Natural killer cell treated with Interleukin-12 subunit alpha and Interleukin-12 subunit beta and Interleukin-15 and Interleukin-18, amount 100 ng/mL, for 72 hours (primary cell): Measurements from ENCODE around the gene TMUB1. TPM values are rescaled to one million over a fixed set of nuclear protein-coding genes. Genes with fewer than 3 reads are reported as not detected.

Experiments
- ATAC-seq, 2 donors: fragments of 150-1000 bp; cut with Tn5 transposase in 1 of 2; sonication (Bioruptor Pico), chemical (Tn5 transposase) in 1 of 2; 2 replicates each; pipeline ENCODE4 v1.10.0; 2021
- DNase-seq: peaks from one replicate; pipeline ENCODE4 v3.0.0; 2022; ENCODE audit warnings: low spot score
- H3K27ac Mint-ChIP-seq, 2 donors: 1 replicate in 1 of 2; 2 replicates in 1 of 2; pipeline ENCODE4 v1.8.0; 2022; ENCODE audit warnings: mixed read lengths in 2 of 2, mild to moderate bottlenecking in 1 of 2, moderate library complexity in 1 of 2
- H3K27me3 Mint-ChIP-seq, 2 donors: 1 replicate in 1 of 2; 2 replicates in 1 of 2; pipeline ENCODE4 v1.8.0; 2022; ENCODE audit warnings: mixed read lengths in 2 of 2
- H3K36me3 Mint-ChIP-seq: one replicate; pipeline ENCODE4 v1.8.0; 2022; ENCODE audit warnings: mixed read lengths
- H3K4me1 Mint-ChIP-seq, 2 donors: 1 replicate in 1 of 2; 2 replicates in 1 of 2; pipeline ENCODE4 v1.8.0; 2022; ENCODE audit warnings: low read depth in 2 of 2, mixed read lengths in 2 of 2, mild to moderate bottlenecking in 1 of 2
- H3K4me3 Mint-ChIP-seq: one replicate; pipeline ENCODE4 v1.8.0; 2022; ENCODE audit warnings: mixed read lengths
- H3K9me3 Mint-ChIP-seq: 2 replicates; pipeline ENCODE4 v1.8.0; 2022; ENCODE audit warnings: mixed read lengths
- total RNA-seq, 2 donors: library from RNA; stranded (reverse); gene quantifications; one replicate each; pipeline ENCODE4 v1.2.3, GENCODE V29; 2022

TMUB1 gene
- total RNA-seq, 2 donors from 2014 or later, result 65.5 to 73.1 TPM

DNA sequence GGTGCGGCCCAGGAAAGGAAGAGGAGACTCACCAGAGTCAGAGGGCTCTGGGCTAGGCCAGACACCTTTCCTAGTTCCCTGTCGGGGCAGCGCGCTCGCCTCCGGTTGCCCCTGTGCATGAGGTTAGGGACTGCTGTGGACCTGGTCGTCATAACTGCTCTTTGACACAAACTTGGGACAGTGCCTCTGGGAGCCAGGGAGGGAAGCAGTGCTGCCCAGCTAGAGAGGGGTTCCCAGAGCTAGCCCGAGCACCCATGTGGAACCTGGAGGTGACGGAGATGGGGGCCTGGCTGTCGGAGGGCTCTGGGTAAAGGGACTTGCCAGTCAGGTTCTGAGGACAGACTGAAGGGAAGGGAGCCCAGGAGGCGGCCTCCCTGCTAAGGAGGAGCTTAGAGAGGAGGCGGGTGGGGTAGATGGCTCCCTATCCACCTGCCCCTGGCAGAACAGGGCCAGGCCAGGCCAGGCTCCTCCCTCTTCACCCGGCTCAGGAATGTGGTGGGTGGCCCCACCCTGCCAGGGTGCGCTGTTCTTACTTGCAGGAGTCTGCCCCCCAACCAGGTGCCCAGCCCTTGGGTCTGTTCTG lies 32.6 kb upstream of the TMUB1 start:
- H3K9me3 Mint-ChIP-seq, result no peaks in the 10 kb centered on the region
- no peak for DNase-seq
- no peak for ATAC-seq
- no peaks in the 10 kb centered on the region for H3K4me1 Mint-ChIP-seq
- H3K4me3 Mint-ChIP-seq, result peak overlapping the region; percentile 2
- no peak overlapping the region for H3K27ac Mint-ChIP-seq
- no peaks in the 10 kb centered on the region for H3K27me3 Mint-ChIP-seq
- H3K36me3 Mint-ChIP-seq, result no peaks in the 10 kb centered on the region

DNA sequence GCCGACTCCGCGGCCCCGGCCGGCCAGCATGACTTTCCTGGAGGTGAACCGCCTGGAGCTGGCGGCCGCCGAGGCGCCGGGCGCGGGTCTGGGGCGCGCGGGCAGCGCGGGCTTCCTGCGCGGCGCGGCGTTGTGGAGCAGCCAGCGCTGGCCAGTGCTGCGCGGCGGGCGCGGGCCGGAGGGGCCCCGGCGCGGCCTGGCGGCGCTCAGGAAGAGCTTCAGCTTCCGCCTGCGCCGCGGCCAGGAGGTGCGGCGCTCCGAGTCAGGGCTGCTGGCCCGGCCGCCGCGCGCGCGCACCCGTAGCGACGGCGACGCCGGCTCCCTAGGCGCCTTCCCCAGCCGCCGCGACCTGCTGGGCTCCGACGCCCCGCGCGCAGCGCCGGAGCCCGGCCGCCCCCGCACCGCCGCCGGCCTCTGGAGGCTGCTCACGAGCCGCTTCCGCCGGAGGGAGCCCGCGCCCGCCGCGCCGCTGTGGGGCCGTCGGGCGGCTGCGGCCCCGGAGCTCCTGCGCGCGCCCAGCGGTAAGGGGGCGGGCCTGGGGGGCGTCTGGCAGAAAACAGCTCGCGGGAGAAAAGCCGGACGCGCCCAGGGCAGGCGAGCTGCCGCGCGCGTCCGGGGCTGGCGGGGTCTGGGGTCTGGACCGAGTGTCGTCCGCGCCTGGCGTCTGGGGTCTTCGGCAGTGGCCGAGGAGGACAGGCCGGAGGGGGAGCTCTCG lies 32.0 kb upstream of the TMUB1 start:
- Mint-ChIP-seq H3K36me3 (no peaks in the 10 kb centered on the region), H3K4me3 (no peak overlapping the region), H3K27me3 (no peaks in the 10 kb centered on the region), H3K9me3 (no peaks in the 10 kb centered on the region), H3K27ac (no peak overlapping the region), H3K4me1 (peaks cover 0 to under 1% of the 10 kb centered on the region in 2 donors)
- ATAC-seq, result peak; percentile 71 to 77
- DNase-seq, result no peak

DNA sequence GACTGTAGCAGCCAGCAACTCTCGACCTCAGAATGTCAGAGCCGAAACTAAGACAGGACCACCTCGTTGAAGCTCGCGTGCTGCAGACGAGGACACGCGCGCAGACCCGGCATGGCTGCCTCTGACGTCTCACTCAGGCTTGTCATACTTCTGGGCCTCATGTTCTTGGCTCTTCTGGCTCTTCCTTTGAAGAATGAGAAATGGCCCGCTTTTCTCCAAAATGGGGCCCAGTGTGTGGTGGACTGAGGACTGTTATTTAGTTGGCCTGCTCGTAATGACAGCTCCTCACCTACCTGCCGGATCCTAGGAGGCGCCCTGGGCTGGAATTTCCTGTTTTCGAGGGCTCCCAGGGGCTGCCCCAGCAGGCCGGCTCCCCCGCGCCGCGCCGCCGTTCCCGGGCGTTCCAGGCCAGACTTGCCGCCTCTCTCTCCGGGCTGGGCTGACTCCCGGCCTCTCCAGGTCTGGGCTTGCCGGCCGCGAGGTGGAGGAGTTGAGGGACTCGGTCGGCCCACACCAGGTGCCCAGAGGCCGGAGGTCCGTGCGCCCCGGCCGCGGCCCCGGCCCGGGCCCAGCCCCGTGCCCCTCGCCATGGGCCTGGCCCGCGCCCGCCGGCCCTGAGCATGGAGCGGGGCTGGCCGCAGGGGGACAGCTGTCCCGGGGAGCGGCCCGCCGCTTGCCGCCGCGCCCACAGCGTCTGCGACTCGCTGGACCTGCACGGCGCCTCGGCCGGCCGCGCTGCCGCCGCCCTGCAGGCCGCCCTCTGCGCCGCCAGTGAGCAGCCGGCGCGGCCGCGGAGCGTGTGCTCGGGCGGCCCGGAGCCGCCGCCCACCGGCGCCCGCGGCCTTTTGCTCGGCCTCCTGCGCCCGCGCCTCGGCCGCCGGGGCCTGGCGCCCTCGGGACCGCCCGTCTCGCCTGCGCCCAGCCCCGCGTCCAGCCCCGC lies 31.1 kb upstream of the TMUB1 start:
- H3K27ac Mint-ChIP-seq, result no peak overlapping the region
- H3K27me3 Mint-ChIP-seq, result no peaks in the 10 kb centered on the region
- no peak for DNase-seq
- no peaks in the 10 kb centered on the region for H3K36me3 Mint-ChIP-seq
- peak; percentile 11 to 46 for ATAC-seq
- peak overlapping the region; percentile 8 for H3K4me3 Mint-ChIP-seq
- H3K9me3 Mint-ChIP-seq, result no peaks in the 10 kb centered on the region
- H3K4me1 Mint-ChIP-seq, result peaks cover 0 to 2% of the 10 kb centered on the region in 2 donors

DNA sequence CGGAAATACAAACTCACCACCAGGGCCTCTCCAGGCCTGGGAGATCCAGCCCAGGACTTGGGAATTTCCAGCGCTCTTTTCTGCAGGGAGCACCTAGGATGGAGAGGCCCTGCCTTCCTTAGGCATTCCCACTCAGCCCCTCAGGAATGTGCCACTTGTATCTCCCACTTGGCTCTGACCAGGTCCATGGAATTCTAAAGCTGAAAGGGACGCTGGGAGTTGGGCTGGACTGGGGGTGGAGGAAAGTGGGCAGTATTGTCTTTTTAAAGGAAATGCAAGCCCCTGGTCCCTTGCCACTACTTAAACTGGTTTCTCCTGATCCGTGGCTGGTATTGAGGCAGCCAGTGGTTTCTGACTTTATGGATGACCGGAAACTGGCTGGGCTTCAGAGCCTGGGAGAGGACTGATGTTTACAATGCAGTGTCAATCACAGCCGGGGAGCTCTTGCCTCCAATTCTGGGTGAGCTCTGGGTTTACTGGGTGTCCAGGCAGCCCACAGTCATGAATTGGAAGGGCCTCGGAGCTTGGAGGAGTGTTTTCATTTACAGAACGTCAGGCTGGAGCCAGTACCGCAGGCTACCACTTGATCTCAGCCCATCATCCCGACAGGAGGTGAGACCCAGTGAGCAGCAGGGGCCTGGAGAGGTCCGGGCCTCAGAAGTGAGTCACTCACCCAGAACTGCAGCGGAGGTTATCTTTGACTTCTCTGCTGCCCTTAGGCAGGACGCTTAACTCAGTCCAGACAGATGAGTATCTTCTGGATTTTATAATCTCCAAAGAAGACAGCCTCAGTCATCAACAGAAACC lies 30.3 kb upstream of the TMUB1 start:
- no peaks in the 10 kb centered on the region for H3K9me3 Mint-ChIP-seq
- no peak overlapping the region for H3K27ac Mint-ChIP-seq
- H3K27me3 Mint-ChIP-seq, result no peaks in the 10 kb centered on the region
- ATAC-seq (no peak), DNase-seq (no peak)
- H3K4me3 Mint-ChIP-seq, result peak overlapping the region; percentile 8
- H3K4me1 Mint-ChIP-seq, result peaks cover 0 to 2% of the 10 kb centered on the region in 2 donors
- no peaks in the 10 kb centered on the region for H3K36me3 Mint-ChIP-seq

DNA sequence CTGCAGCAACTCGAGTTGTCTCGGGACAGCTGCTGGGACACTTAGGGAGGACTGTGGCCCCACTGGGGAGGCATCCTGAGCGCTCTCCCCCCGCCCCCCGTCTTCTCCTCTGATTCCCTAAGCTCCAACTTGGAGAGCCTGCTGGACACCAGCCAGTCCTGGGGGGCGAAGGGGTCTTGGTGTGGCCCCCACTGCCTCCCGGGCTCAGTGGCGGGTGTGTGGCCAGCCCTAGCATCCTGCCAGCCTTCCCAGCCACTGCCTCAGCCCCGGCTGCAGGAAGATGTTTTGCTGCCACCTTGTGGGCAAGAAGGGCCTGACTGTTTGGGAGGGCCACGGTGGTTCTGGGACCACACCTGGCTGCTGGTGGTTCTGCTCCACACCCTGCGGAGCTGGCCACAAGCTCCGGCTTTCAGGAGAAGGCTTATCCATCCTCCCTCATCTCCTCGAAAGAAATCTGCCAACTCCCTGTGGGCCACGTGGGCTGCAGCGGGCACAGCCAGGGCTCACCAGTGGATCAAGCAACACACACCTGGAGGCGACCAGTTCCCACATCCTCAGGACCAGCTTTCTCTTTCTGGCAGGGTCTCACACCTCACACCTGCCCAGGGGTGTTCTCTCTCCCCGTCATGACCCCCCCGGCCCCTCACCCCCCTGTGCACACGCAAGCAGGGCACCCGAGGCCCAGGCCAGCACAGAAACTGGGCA lies 27.8 kb upstream of the TMUB1 start:
- no peaks in the 10 kb centered on the region for H3K36me3 Mint-ChIP-seq
- no peaks in the 10 kb centered on the region for H3K27me3 Mint-ChIP-seq
- peaks cover 0 to 2% of the 10 kb centered on the region in 2 donors for H3K4me1 Mint-ChIP-seq
- no peak overlapping the region for H3K4me3 Mint-ChIP-seq
- no peak overlapping the region for H3K27ac Mint-ChIP-seq
- peak; percentile 74 to 79 for ATAC-seq
- DNase-seq, result peak; percentile 75
- H3K9me3 Mint-ChIP-seq, result no peaks in the 10 kb centered on the region

DNA sequence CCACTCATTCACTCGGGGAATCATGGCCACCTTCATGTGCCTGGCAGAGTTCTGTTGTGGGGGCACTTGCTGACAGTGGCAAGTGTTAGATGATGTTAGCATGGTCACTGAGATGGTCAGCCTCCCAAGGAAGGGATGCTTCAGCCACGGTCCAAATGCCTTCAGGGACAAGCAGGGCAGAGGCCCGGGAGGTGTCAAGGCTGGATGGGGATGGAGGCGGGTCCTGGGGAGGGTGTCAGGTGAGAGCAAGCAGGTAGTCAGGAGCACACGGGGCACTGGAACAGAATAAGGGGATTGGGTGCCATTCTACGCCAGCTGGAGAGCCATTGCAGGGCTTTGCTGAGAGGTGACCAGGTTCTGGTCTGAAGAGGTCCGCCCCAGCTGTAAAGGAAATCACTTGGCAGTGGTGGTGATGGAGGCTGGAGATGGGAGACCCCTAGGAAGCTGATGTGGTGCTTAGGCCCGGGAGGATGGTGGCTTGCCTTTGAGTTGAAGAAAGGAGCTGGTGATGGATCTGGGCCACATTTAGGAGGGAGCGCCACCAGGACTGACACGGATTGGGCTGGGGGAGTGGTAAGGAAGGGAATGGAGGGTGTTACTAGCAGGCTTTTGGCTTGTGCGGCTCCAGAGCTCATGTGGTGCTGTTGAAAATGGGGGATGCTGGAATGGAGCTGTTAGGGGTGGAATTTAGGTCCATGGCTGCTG lies 27.1 kb upstream of the TMUB1 start:
- H3K4me1 Mint-ChIP-seq, result peaks cover 0 to 2% of the 10 kb centered on the region in 2 donors
- H3K36me3 Mint-ChIP-seq, result no peaks in the 10 kb centered on the region
- H3K27ac Mint-ChIP-seq, result no peak overlapping the region
- H3K27me3 Mint-ChIP-seq, result no peaks in the 10 kb centered on the region
- no peak overlapping the region for H3K4me3 Mint-ChIP-seq
- ATAC-seq, result no peak
- DNase-seq, result no peak
- H3K9me3 Mint-ChIP-seq, result no peaks in the 10 kb centered on the region

DNA sequence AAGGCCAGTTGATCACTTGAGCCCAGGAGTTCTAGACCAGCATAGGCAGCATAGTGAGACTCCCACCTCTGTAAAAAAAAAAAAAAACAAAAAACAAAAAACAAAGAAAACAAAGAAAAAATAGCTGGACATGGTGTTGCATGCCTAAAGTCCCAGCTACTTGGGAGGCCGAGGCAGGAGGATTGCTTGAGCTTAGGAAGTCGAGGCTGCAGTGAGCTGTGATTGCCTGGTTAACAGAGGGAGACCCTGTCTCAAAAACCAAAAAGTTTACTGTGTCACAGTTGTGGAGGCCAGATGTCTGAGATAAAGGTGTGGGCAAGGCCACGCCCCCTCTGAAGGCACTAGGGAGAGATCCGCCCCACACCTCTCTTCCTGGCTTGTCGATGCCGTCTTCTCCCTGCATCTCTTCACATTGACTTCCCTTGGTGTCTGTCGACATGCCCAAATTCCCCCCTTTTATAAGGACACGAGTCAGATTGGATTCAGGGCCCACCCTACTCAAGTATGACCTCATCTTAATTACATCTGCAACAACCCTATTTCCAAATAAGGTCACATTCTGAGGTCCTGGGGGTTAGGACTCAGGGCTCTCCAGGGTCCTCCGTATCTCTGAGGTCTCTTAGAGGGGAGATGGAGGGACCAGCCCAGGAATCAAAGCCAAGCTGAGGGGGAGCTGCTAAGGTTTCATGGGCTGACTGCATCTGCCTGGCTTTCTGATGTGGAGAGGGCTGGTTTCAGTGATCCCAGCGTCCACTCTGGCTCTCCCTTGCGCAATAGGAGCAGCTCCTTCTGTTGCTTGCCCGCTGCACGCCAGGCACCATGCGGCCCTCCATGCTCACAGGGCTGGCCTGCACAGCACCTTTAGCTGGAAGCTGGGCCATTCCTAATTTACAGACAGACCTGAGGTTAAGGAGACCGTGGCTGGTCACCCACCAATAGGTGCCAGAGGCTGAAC lies 26.1 kb upstream of the TMUB1 start:
- no peaks in the 10 kb centered on the region for H3K36me3 Mint-ChIP-seq
- ATAC-seq (no peak), DNase-seq (no peak)
- no peaks in the 10 kb centered on the region for H3K9me3 Mint-ChIP-seq
- no peak overlapping the region for H3K27ac Mint-ChIP-seq
- H3K27me3 Mint-ChIP-seq, result no peaks in the 10 kb centered on the region
- no peak overlapping the region for H3K4me3 Mint-ChIP-seq
- peaks cover 0 to 2% of the 10 kb centered on the region in 2 donors for H3K4me1 Mint-ChIP-seq

DNA sequence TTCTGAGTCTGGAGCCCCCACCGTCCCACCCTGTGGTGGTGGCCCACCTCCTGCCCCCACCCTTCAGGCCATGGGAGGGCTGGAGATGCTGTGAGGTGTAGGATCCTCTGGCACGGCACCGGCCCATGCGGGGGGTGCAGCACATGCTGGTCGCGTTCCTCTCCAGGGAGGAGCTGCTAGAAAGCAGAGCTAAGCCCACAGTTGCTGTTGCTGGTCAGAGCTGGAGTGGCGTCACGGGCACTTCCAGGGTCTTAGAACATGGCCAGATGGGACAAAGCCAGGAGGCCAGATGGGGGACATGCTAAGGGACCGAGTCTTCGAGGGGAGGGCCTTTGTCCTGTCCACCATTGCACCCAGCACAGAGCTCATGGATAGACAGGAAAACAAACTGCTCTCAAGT lies 24.6 kb upstream of the TMUB1 start:
- no peak overlapping the region for H3K27ac Mint-ChIP-seq

DNA sequence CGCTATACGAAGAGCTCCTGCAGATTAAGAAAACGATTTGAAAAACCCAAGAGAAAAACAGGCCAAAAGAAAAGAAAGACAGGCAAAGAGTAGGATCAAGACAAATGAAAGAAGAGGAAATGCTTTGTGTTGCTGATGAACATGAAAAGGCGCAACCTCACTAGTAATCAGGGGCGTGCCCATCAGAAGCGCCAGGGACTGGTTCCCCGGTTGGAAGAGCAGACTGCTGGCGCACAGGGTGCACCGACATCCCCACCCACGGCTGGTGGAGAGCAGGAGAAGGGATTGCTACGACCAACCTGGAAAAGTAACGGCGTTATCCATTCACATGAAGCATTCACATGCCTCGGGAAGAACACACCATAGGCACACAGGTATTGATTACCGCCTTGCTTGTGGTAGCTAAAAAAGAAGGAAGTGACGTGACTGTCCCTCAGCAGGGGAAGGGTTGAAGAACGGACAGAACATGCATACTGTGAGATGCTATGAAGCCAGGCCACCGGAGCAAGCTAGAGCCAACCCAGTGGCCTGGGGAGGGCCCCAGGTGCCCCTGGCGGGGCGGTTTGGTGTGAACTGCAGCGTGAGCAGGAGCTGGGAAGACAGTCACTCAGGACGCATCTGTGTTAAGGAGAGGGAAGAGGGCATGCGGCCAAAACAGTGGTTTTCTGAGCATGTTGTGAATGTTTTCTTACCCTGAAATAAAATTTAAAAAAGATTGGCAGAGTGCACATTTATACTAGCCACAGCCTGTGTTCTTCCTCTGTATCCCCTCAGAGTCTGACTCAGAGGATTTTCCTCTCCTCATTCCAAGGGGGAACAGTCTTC lies 21.3 kb upstream of the TMUB1 start:
- DNase-seq (no peak), ATAC-seq (no peak)
- H3K27ac Mint-ChIP-seq, result no peak overlapping the region
- no peaks in the 10 kb centered on the region for H3K36me3 Mint-ChIP-seq
- no peaks in the 10 kb centered on the region for H3K27me3 Mint-ChIP-seq
- H3K9me3 Mint-ChIP-seq, result no peaks in the 10 kb centered on the region
- H3K4me3 Mint-ChIP-seq, result no peak overlapping the region
- H3K4me1 Mint-ChIP-seq, result no peaks in the 10 kb centered on the region

More for the DNA sequence above, 24.6 kb upstream of the TMUB1 start:
- DNase-seq (no peak), ATAC-seq (no peak)
- H3K27me3 Mint-ChIP-seq, result no peaks in the 10 kb centered on the region
- H3K4me3 Mint-ChIP-seq, result no peak overlapping the region
- no peaks in the 10 kb centered on the region for H3K36me3 Mint-ChIP-seq
- H3K4me1 Mint-ChIP-seq, result peaks cover 0 to 2% of the 10 kb centered on the region in 2 donors
- H3K9me3 Mint-ChIP-seq, result no peaks in the 10 kb centered on the region

DNA sequence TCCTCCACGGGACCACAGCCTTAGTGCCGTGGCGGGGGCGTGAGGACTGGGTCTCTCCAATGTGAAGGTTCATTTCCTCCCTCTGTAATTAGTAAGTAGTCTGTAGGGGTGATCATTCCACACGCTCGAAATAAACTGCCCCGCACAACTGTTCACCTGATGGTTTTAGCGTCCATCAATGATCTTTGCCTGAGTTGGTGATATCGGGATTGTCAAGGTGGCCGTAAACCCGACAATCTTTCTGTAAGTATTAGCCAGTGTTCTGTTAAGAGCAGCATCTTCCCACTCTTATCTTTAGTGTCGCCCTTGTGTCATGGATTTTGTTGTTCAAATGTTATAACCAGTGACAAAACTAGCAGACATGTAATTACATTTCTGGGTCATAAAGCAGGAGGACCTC lies 20.7 kb upstream of the TMUB1 start:
- Mint-ChIP-seq H3K27ac (no peak overlapping the region), H3K4me3 (no peak overlapping the region), H3K9me3 (no peaks in the 10 kb centered on the region), H3K27me3 (no peaks in the 10 kb centered on the region), H3K36me3 (no peaks in the 10 kb centered on the region), H3K4me1 (no peaks in the 10 kb centered on the region)
- no peak for ATAC-seq
- DNase-seq, result no peak

DNA sequence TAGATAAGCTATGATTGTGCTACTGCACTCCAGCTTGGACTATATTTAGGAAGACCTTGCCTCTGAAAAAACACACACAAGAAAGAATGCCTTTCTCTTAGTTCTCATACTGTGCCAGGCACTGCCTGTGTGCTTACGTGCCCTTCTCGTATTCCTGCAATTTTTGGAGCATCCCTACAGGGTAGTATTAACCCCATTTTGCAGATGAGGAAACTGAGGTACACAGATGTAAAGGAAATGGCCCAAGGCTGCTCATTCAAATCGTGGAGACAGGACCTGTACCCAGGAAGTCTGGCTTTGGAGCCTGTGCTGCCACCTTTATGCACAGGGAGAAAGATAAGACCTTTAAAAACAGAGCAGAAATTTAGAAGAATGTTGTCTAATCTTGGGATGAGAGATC lies 19.7 kb upstream of the TMUB1 start:
- H3K4me3 Mint-ChIP-seq, result no peak overlapping the region
- no peaks in the 10 kb centered on the region for H3K36me3 Mint-ChIP-seq
- H3K27ac Mint-ChIP-seq, result no peak overlapping the region
- H3K4me1 Mint-ChIP-seq, result no peaks in the 10 kb centered on the region
- H3K27me3 Mint-ChIP-seq, result no peaks in the 10 kb centered on the region
- ATAC-seq, result no peak
- H3K9me3 Mint-ChIP-seq, result no peaks in the 10 kb centered on the region
- DNase-seq, result no peak
